ENCODE results near the gene RING1.
A peak's percentile ranks its signal among the peaks of the same experiment; 100 is the strongest.

RING1 gene

DNA sequence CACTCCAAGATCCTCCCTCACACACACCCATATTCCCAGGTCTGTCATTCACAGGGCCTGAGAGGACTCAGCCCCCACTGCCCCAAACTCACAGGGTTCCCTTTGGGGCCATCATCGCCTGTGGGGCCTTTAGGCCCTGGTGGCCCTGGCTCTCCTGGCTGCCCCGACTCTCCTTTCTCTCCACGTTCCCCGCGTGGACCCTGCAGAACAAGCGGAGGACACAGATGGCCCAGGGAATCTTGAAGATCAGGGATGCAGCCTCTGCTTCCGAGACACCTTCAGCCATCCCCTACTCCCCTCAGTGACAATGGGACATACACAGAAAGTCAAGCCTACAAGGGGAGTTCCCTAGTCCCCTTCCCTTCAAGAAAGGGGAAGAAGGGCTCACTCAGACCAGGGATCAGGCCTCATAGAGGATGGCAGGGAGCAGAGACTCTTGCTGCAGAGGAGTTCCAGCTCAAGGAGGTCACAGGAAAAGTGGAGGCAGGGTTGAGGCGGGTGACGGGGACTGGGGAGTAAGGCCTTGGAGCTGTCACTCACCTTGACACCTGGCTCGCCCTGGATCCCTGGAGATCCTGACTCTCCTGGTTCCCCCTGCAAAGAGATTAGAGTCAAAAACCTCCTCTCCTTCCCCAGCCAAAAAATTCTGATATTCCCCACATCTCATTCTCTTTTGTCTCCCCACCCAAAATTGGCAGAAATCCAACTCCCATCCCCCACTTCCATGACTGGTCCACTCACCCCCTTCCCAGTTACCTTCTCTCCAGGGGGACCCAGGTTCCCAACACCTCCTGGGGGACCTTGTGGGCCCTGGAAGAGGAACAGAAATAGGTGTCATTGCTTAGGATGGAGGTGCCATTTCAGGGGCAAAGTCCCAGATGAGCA lies 38.8 kb upstream of the RING1 start:
- ATAC-seq (no peak), DNase-seq (ENCODE audit: low spot score in 2 of 2) (no peak)
- Mint-ChIP-seq H3K9me3 (no peaks in the 10 kb centered on the region), H3K4me3 (no peak overlapping the region), H3K4me1 (peaks cover 7% of the 10 kb centered on the region), H3K36me3 (no peaks in the 10 kb centered on the region), H3K27ac (peak overlapping the region; percentile 32)

DNA sequence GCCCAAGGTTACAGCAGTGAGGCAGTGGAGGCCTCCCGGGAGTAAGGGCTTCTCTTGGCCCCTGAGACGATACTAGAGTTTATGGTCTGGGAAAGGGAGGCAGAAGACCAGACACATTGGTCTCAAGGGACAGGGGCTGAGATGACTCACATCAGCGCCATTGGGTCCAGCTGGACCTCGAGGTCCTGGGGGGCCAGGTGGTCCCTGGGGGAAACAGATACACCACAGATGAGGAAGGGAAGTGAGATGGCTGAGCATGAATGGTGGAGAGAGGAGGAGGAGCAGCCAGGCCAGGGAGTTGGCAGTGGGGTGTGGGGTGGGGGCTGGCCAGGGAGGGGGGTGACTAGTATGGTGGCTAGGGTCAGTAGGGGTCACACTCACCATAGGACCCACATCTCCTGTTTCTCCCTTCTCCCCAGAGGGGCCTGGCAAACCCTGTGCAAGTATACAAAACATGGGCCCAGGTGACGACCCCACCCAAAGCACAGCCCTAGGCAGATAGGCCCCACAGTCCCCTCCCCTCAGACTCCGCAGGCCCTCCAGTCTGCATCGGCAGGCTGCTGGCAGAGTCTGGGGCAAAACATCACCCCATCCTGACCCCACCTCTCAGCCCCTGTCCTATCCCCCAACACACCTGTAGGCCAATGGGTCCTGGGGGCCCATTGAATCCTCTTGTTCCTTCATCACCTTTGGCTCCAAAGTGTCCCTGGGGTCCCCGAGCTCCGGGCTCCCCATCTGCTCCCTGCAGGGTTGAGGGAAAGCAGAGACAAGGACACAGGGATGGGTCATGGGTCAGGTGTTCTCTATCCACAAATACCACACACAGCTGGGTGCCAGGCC lies 37.9 kb upstream of the RING1 start:
- DNase-seq (ENCODE audit: low spot score in 2 of 2) (no peak), ATAC-seq (no peak)
- no peak overlapping the region for H3K27ac Mint-ChIP-seq
- H3K4me1 Mint-ChIP-seq, result peaks cover 7% of the 10 kb centered on the region
- H3K9me3 Mint-ChIP-seq, result no peaks in the 10 kb centered on the region
- H3K36me3 Mint-ChIP-seq, result no peaks in the 10 kb centered on the region
- H3K4me3 Mint-ChIP-seq, result no peak overlapping the region

DNA sequence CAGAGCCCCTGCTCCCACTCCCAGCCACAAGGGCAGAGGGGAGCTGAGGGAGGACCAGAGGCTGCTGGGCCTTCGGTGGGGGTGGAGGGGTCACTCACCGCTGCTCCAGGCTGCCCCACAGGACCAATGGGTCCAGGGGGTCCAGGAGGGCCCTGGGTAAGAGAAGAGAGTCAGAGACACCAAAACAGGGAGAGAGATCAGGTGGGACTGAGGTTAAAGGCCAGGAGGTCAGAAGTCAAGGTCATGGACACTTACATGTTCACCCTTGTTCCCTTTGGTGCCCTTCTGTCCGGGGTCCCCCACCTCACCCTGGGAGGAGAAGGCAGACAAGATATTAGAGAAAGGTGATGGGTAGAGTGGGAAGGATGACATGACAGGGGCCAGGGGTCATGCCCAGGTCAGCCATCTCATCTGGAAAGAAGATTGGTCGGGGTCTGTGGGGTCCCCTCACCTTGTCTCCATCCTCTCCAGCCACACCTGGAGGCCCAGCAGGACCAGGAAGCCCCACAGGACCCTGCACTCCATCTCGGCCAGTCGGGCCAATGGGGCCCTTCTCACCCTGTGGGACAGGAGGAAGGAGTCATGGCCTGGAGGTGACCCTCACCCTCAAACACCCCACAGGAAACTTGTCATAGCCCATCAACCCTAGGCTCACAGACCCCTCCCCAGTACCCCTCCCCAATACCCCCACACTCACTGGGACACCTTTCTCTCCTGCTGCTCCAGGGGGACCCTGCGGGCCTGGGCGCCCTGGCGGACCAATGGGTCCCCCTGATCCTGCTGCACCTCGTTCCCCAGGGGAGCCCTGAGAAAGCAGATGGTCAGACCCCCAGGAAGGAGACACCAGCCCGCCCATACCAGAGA lies 37.1 kb upstream of the RING1 start:
- no peak for ATAC-seq

DNA sequence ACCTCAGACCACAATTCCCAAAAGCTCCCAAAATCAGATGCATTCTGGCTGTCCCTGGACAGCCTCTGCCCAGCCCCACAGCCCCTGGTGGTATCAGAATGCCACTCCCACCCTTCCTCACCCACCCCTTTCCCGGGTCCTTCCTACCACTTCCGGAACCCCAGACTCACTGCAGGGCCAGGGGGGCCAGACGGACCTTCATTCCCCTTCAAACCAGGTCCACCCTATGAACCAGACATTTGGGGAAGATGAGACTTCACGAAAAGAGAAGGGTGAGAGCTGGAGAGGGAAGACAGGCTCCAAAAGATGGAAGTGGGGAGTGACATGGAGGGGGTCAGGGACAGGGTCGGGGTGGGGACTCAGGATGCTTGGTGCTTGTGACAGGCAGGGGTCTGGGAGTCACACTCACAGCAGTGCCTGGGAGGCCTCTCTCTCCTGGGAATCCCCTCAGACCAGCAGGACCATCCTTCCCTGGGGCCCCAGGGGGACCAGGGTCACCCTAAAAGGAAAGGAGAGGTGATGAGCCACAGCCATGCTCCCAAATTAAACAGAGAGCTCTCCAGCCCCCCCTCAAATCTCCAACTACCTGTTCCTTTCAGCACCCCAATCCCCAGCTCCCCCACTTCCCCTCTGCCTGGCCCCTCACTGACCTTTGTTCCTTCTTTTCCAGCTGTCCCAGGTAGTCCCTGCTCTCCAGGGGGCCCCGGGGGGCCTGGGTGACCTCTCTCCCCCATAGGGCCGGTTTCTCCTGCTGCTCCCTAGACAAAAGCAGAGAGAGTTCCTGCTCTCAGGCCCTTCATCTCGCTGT lies 36.2 kb upstream of the RING1 start:
- no peak for DNase-seq (ENCODE audit: low spot score in 2 of 2)
- ATAC-seq, result no peak
- peaks cover 8% of the 10 kb centered on the region for H3K4me1 Mint-ChIP-seq
- no peaks in the 10 kb centered on the region for H3K36me3 Mint-ChIP-seq
- no peak overlapping the region for H3K4me3 Mint-ChIP-seq
- H3K27ac Mint-ChIP-seq, result no peak overlapping the region
- H3K9me3 Mint-ChIP-seq, result no peaks in the 10 kb centered on the region

More for the DNA sequence above, 37.1 kb upstream of the RING1 start:
- no peaks in the 10 kb centered on the region for H3K9me3 Mint-ChIP-seq
- H3K27ac Mint-ChIP-seq, result no peak overlapping the region
- no peak for DNase-seq (ENCODE audit: low spot score in 2 of 2)
- no peaks in the 10 kb centered on the region for H3K36me3 Mint-ChIP-seq
- peaks cover 7% of the 10 kb centered on the region for H3K4me1 Mint-ChIP-seq
- H3K4me3 Mint-ChIP-seq, result no peak overlapping the region

DNA sequence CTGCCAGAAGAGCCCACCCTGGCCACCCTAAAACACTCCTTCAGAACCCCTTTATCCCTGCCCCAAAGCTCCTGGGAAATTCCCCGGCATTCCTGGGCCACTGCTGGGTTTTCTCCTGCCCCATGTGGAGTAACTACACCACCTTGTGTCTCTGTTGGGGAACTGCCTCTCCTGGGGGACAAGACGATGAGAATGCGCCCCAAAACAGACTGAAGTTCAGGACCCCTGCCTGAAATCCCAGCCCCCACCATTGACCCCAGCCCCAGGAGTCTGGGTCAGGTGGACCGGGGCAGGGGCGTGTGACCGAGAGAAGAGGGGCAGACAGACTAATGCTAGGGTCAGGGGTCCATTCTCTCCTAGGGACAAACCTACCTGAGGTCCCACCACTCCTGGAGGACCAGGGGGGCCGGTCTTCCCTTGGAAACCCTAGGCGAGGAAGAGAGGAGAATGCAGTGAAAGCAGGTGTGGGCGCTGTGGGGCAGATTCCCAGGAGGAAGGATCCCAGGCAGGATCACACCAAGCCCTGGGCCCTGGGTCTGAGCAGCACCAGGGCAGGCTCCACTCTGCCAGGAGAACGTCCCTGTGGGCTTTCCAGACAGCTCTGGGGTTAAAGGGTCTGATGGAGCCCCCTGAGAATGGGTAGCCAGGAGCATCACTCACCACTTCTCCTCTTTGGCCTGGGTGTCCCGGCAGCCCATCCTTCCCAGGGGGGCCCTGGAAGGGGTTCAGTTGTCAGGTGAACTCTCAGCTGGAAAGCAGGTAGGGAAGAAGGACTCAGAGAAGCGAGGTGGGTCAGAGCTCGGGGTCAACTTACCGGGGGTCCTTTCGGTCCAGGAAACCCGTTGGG lies 35.4 kb upstream of the RING1 start:
- ATAC-seq (no peak), DNase-seq (ENCODE audit: low spot score in 2 of 2) (no peak)
- Mint-ChIP-seq H3K36me3 (no peaks in the 10 kb centered on the region), H3K4me3 (no peak overlapping the region), H3K4me1 (peaks cover 11% of the 10 kb centered on the region), H3K9me3 (no peaks in the 10 kb centered on the region), H3K27ac (no peak overlapping the region)

DNA sequence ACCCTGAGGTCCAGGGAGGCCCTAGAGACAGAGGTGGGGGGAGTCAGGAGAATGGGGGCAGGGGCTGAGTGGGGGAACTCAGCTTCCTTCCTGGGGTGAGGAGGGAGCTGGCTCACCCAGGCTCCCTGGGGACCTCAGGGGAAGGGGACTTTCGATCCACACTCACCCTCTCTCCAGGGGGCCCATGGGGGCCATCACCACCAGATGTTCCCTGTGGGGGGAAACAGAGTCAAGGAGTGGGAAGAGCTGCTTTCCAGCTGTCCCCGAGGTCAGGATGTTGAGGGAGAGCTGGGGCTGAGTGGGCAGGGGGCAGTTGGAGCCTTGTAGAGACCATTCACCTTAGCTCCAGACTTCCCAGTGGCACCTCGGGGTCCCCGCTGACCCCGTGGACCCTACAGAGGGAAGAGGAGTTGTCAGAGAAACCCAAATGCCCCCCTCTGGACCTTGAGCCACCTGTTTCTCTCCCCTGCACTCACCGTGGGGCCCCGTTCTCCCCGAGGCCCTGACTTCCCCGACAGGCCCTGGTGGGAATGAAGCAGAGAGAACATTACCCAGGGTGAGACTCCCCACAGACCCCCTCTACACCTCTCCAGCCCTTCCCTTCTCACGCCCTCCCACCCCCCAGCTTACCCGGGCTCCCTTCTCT lies 34.6 kb upstream of the RING1 start:
- ATAC-seq (no peak), DNase-seq (ENCODE audit: low spot score in 2 of 2) (no peak)
- Mint-ChIP-seq H3K27ac (no peak overlapping the region), H3K9me3 (no peaks in the 10 kb centered on the region), H3K36me3 (no peaks in the 10 kb centered on the region), H3K4me3 (no peak overlapping the region), H3K4me1 (peaks cover 11% of the 10 kb centered on the region)

DNA sequence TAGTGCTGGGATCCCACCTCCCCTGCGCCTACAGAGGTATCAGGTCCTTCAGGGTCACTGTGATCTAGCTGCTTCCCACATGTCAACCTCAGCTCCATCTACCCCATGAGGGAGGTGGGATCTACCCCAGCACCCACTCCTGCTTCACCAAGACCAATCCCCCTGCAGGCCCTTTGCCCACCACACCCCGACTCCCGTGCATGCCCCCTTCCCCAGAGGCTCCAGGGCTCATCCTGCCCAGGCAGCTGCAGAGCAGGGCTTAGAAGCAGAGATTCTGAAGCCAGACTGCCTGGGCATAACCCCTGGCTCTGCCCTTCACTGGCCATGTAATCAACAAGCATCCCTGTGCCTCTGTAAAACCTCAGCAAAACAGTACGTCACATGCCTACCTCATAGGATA lies 33.5 kb upstream of the RING1 start:
- no peaks in the 10 kb centered on the region for H3K9me3 Mint-ChIP-seq
- no peak overlapping the region for H3K4me3 Mint-ChIP-seq
- no peak for ATAC-seq
- peaks cover 4% of the 10 kb centered on the region for H3K4me1 Mint-ChIP-seq
- no peak for DNase-seq (ENCODE audit: low spot score in 2 of 2)
- no peaks in the 10 kb centered on the region for H3K36me3 Mint-ChIP-seq
- H3K27ac Mint-ChIP-seq, result no peak overlapping the region

DNA sequence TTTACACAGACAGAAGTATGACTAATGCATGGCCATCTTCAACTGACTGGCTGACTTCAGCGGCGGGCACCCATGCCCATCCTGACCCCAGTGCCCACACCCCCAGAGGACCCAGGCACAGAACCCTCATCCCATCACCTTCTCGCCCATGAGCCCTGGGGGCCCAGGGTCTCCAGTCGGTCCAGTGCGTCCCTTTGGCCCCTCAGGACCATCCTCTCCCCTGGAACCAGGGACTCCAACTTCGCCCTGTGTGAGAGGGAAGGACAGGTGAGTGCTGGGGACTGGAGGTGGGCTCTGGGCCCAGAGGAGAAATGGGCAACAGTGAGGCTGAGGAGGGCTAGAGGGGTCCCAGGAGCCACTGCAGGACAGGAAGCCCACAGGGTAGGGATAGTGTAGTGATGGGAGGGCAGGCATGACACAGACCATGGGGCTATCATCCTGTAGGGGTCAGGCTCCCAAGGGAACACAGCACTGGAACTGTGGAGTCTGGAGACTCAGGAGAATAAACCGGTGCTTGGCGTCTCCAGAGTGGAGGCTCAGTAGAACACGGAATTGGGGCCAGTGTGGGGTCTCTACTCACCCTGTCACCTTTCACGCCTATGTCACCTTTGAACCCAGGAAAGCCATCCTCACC lies 32.7 kb upstream of the RING1 start:
- Mint-ChIP-seq H3K36me3 (no peaks in the 10 kb centered on the region), H3K27ac (peak overlapping the region; percentile 33), H3K9me3 (no peaks in the 10 kb centered on the region), H3K4me1 (peaks cover 4% of the 10 kb centered on the region), H3K4me3 (no peak overlapping the region)
- ATAC-seq (no peak), DNase-seq (ENCODE audit: low spot score in 2 of 2) (no peak)

DNA sequence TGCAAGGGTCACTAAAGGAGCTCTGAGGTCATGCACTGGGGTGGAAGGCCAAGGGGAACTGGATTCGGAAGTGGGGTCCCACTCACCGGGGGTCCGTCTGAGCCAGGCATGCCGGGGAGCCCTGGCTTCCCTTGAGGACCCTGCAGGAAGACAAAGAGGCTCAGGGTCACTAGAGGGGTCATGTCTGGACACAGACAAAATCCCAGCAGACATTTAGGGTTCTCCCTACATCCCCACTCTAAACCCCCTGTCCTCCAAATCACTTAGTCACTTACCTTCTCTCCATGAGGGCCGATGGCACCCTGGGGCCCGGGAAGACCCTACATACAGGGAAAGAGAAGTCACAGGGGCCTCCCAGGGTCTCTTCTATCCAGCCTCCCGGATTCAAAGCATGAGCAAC lies 31.4 kb upstream of the RING1 start:
- H3K27ac Mint-ChIP-seq, result no peak overlapping the region
- DNase-seq (ENCODE audit: low spot score in 2 of 2) (no peak), ATAC-seq (no peak)
- no peaks in the 10 kb centered on the region for H3K36me3 Mint-ChIP-seq
- H3K4me1 Mint-ChIP-seq, result peaks cover 4% of the 10 kb centered on the region
- H3K4me3 Mint-ChIP-seq, result no peak overlapping the region
- no peaks in the 10 kb centered on the region for H3K9me3 Mint-ChIP-seq

DNA sequence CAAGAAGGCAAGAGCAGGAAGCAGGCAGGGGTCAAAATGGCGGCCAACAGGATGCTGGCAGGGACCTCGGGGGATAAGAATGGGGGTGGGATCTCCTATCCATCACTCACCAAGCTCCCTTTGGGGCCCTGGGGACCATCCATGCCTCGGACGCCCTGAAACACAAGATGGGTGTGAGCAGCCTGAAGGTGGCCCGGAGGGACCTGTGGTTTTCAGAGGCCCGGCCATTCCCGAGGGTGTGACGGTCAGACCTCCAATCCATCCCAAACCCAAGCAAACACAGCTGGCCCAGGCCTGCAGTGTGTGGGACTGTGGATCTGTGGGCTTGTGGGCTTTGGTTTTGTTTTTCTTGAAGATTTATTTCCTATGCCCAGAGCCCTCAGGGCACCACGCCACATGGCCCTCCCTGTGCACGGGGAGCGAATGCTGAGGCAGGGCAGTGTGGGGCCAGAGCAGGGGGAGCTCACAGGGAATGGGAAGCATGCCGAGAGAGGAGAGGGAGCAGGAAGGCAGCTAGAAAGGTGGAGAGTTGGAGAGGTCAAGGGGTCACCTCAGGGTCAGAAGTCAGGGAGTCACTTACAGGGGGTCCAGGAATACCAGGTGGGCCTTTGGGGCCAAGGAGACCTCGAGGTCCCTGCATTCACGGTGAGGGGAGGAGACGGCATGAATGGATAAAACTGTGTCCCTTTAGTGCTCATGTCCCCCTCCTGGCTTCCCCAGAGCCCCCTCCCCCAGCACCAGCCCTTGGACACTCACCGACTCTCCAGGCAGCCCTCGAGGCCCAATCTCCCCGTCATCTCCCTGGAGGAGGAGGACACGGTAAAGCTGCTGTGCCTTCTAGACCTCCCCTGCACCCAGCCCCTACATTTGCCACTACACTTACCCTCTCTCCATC lies 30.5 kb upstream of the RING1 start:
- DNase-seq (ENCODE audit: low spot score in 2 of 2), result no peak
- H3K27ac Mint-ChIP-seq, result peak overlapping the region; percentile 8
- ATAC-seq, result no peak

DNA sequence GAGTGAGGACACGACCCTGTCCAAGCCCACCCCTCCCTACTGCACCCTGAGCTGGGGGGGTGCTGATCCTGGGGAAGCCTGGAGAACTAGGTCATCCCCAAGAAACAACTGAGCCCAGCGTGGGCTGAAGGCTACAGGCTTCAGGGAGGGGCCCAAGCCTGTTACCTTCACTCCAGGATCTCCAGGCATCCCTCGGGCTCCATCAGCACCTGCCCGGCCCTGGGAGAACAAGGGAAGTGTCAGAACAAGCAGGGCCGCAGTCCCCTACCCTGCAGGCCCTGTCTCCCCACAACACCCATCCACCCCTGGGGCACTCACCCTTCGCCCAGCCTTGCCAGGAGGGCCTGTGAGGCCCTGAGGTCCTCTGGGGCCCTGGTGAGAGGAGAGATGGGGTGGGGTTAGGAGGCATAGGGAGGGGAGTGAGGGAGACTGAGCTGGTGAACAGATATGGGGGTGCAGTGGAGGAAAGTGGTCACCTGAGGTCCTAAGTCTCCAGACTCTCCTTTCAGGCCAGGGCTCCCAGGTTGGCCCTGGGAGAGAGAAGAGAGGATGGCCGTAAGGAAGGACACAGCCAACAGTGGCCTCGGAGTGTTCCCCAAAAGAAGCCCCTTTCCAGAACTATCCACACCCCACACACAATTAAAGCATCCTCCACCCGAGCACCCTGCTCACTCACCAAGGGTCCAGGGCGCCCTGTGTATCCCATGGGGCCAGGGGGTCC lies 29.4 kb upstream of the RING1 start:
- DNase-seq (ENCODE audit: low spot score in 2 of 2), result no peak
- ATAC-seq, result no peak
- Mint-ChIP-seq H3K4me3 (no peak overlapping the region), H3K36me3 (no peaks in the 10 kb centered on the region), H3K9me3 (peaks cover 13% of the 10 kb centered on the region), H3K27ac (peak overlapping the region; percentile 43), H3K4me1 (peaks cover 19% of the 10 kb centered on the region)

More for the DNA sequence above, 30.5 kb upstream of the RING1 start:
- H3K9me3 Mint-ChIP-seq, result peaks cover 2% of the 10 kb centered on the region
- no peaks in the 10 kb centered on the region for H3K36me3 Mint-ChIP-seq
- H3K4me1 Mint-ChIP-seq, result peaks cover 8% of the 10 kb centered on the region
- no peak overlapping the region for H3K4me3 Mint-ChIP-seq

DNA sequence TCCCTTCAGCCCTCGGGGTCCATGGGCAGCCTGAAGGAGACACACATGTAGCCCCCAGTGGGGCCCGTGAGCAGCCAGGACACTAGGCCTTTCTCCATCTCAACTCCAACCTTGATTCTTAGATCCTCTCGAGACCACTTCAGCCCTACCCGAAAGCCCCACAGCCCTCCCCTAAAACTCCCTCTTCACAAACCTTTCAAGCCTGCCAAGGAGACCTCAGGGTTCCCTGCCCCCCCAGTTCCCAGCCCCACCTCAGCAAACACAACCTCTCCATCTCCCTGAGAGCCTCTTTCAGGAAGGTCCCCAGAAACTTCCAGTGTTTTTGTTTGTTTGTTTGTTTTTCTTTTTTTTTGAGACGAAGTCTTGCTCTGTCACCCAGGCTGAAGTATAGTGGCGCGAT lies 27.2 kb upstream of the RING1 start:
- peaks cover 26% of the 10 kb centered on the region for H3K4me1 Mint-ChIP-seq

More for the DNA sequence above, 27.2 kb upstream of the RING1 start:
- Mint-ChIP-seq H3K9me3 (peaks cover 13% of the 10 kb centered on the region), H3K27ac (peak overlapping the region; percentile 21), H3K4me3 (no peak overlapping the region), H3K36me3 (no peaks in the 10 kb centered on the region)
- ATAC-seq, result no peak
- DNase-seq (ENCODE audit: low spot score in 2 of 2), result no peak
